KOPT-K1 (cell line): ENCODE results near the gene CAMK1G.

Experiments used
- H3K27ac ChIP-seq: fragments of 200-600 bp; sonication (generic); 2 replicates; pipeline ENCODE4 v1.5.1; 2016; ENCODE audit warnings: antibody characterized with exemption, mild to moderate bottlenecking, low read depth, low read length; ENCODE audit not compliant: poor library complexity, severe bottlenecking
- H3K36me3 ChIP-seq: fragments of 200-600 bp; sonication (generic); 2 replicates; pipeline ENCODE4 v1.5.1; 2017; ENCODE audit warnings: antibody characterized with exemption, mild to moderate bottlenecking, low read length, moderate library complexity; ENCODE audit not compliant: insufficient read depth
- H3K9me3 ChIP-seq: fragments of 200-600 bp; sonication (generic); 2 replicates; pipeline ENCODE4 v1.5.1; 2017; ENCODE audit warnings: antibody characterized with exemption, low read length, mild to moderate bottlenecking; ENCODE audit not compliant: insufficient read depth, poor library complexity, severe bottlenecking

The CAMK1G gene

GRCh38 chr1:209627027-209627731 lies 43.7 kb downstream of the CAMK1G start:
- Histone ChIP-seq H3K27ac (no peak overlapping the region), H3K36me3 (no peaks in the 10 kb centered on the region), H3K9me3 (no peaks in the 10 kb centered on the region)

GRCh38 chr1:209627732-209628196 lies 44.2 kb downstream of the CAMK1G start:
- Histone ChIP-seq H3K27ac (no peak overlapping the region), H3K9me3 (no peaks in the 10 kb centered on the region), H3K36me3 (no peaks in the 10 kb centered on the region)

GRCh38 chr1:209628618-209629299 lies 45.2 kb downstream of the CAMK1G start:
- Histone ChIP-seq H3K9me3 (no peaks in the 10 kb centered on the region), H3K36me3 (no peaks in the 10 kb centered on the region)

GRCh38 chr1:209629621-209630382 lies 46.3 kb downstream of the CAMK1G start:
- Histone ChIP-seq H3K36me3 (no peaks in the 10 kb centered on the region), H3K27ac (no peak overlapping the region), H3K9me3 (no peaks in the 10 kb centered on the region)

More at GRCh38 chr1:209628618-209629299, 45.2 kb downstream of the CAMK1G start:
- no peak overlapping the region for H3K27ac ChIP-seq

GRCh38 chr1:209630383-209631225 lies 47.1 kb downstream of the CAMK1G start:
- Histone ChIP-seq H3K27ac (no peak overlapping the region), H3K36me3 (no peaks in the 10 kb centered on the region)

GRCh38 chr1:209633335-209633997 lies 50.0 kb downstream of the CAMK1G start:
- no peak overlapping the region for H3K27ac ChIP-seq

More at GRCh38 chr1:209630383-209631225, 47.1 kb downstream of the CAMK1G start:
- no peaks in the 10 kb centered on the region for H3K9me3 ChIP-seq

GRCh38 chr1:209634005-209634737 lies 50.7 kb downstream of the CAMK1G start:
- Histone ChIP-seq H3K27ac (no peak overlapping the region), H3K9me3 (no peaks in the 10 kb centered on the region), H3K36me3 (no peaks in the 10 kb centered on the region)

More at GRCh38 chr1:209633335-209633997, 50.0 kb downstream of the CAMK1G start:
- Histone ChIP-seq H3K9me3 (no peaks in the 10 kb centered on the region), H3K36me3 (no peaks in the 10 kb centered on the region)

GRCh38 chr1:209635850-209636249 lies 52.3 kb downstream of the CAMK1G start:
- H3K9me3 ChIP-seq = no peaks in the 10 kb centered on the region
- H3K27ac ChIP-seq = no peak overlapping the region
- no peaks in the 10 kb centered on the region for H3K36me3 ChIP-seq

- no peak overlapping the region for H3K27ac ChIP-seq
These were observed 58.3 kb downstream of the CAMK1G start for GRCh38 chr1:209641832-209642172.

GRCh38 chr1:209642816-209643215 lies 59.3 kb downstream of the CAMK1G start:
- Histone ChIP-seq H3K36me3 (no peaks in the 10 kb centered on the region), H3K9me3 (no peaks in the 10 kb centered on the region), H3K27ac (no peak overlapping the region)

More at GRCh38 chr1:209641832-209642172, 58.3 kb downstream of the CAMK1G start:
- Histone ChIP-seq H3K36me3 (no peaks in the 10 kb centered on the region), H3K9me3 (no peaks in the 10 kb centered on the region)

- H3K9me3 ChIP-seq = no peaks in the 10 kb centered on the region
- no peaks in the 10 kb centered on the region for H3K36me3 ChIP-seq
- H3K27ac ChIP-seq = no peak overlapping the region
These were observed 59.9 kb downstream of the CAMK1G start for GRCh38 chr1:209643285-209644020.

GRCh38 chr1:209645574-209646452 lies 62.3 kb downstream of the CAMK1G start:
- H3K27ac ChIP-seq = no peak overlapping the region
- no peaks in the 10 kb centered on the region for H3K36me3 ChIP-seq
- H3K9me3 ChIP-seq = no peaks in the 10 kb centered on the region
